ENCODE data around the gene TEKTIP1. TPM values are rescaled to one million over a fixed set of nuclear protein-coding genes. Genes with fewer than 3 reads are reported as not detected.

The TEKTIP1 gene
- total and polyA plus RNA-seq, 2 donors (not counting 1 experiment from before 2014, with no cell fraction given): not detected

DNA sequence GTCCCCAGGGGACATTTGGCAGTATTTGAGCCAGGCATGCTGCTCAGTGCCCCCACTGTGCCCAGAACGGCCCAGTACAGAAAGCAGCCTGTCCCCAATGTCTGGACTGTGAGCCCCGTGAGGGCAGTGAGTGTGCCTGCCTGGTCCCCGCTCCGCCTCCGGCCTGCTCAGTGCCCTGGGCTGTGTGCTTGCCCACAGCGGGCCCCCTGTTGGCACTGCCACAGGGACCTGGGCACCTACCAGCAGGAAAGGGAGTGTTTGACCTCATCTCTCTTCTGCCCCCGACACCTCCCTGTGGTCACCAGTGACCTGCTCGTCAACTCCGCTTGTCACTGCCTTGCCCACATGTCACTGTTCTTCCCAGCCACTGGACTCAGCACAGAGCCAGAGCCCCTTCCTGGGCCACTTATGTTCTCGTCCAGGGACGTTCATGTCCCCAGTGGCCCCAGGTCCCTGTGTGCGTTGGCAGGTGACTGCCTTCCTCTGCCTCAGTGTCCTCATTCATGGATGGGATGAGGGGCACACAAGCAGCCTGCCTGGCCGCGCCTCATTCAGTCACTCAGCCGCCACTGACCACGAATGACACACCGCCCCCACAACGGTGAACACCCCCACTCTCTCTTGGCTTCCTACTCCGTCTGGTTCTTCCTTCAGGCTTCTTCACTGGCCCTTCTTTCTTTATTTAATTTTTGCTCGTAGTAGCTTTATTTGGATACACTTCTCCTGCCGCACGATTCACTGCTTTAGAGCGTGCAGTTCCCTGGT, 30.0 kb upstream of the TEKTIP1 start:
- Histone ChIP-seq H3K4me3 (replicated peaks in 1 of 4; ENCODE audit: control extremely low read depth in 1 of 4, insufficient read depth in 1 of 4, low read depth in 3 of 4, low read length in 4 of 4) (no peak overlapping the region), H3K27ac (ENCODE audit: insufficient read depth, low read length) (no peak overlapping the region), H3K9ac (ENCODE audit: insufficient read depth, low read length) (no peak overlapping the region), H3K27me3 (ENCODE audit: control insufficient read depth, insufficient read depth, low read length) (no peaks in the 10 kb centered on the region), H3K79me2 (ENCODE audit: control insufficient read depth, insufficient read depth, low read length) (peaks cover 76% of the 10 kb centered on the region), H3K9me3 (ENCODE audit: control insufficient read depth, insufficient read depth, low read depth, low read length) (no peaks in the 10 kb centered on the region), H3K36me3 (ENCODE audit: control insufficient read depth, insufficient read depth, low read length) (peaks cover 14% of the 10 kb centered on the region), H3K4me2 (ENCODE audit: extremely low read depth, insufficient read depth, low read length) (no peak overlapping the region), H3K4me1 (ENCODE audit: control insufficient read depth, extremely low read depth, insufficient read depth, low read length) (no peaks in the 10 kb centered on the region), H2AFZ (ENCODE audit: low read length) (no peak overlapping the region), H4K20me1 (ENCODE audit: control insufficient read depth, extremely low read depth, insufficient read depth, low read length) (no peaks in the 10 kb centered on the region)
- peak in 1 of 2 donors; percentile 41 for DNase-seq (ENCODE audit: low read depth in 2 of 2)
- no peak for TF ChIP-seq EZH2 (IDR thresholded peaks at IDR 0.05; ENCODE audit: low read length, missing control alignments)
- TF ChIP-seq, protein P1, sequence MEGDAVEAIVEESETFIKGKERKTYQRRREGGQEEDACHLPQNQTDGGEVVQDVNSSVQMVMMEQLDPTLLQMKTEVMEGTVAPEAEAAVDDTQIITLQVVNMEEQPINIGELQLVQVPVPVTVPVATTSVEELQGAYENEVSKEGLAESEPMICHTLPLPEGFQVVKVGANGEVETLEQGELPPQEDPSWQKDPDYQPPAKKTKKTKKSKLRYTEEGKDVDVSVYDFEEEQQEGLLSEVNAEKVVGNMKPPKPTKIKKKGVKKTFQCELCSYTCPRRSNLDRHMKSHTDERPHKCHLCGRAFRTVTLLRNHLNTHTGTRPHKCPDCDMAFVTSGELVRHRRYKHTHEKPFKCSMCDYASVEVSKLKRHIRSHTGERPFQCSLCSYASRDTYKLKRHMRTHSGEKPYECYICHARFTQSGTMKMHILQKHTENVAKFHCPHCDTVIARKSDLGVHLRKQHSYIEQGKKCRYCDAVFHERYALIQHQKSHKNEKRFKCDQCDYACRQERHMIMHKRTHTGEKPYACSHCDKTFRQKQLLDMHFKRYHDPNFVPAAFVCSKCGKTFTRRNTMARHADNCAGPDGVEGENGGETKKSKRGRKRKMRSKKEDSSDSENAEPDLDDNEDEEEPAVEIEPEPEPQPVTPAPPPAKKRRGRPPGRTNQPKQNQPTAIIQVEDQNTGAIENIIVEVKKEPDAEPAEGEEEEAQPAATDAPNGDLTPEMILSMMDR (conservative IDR thresholded peaks at IDR 0.05 in 1 of 2, IDR thresholded peaks at IDR 0.05 in 1 of 2; ENCODE audit: low read depth in 1 of 2, low read length in 2 of 2): no peak

DNA sequence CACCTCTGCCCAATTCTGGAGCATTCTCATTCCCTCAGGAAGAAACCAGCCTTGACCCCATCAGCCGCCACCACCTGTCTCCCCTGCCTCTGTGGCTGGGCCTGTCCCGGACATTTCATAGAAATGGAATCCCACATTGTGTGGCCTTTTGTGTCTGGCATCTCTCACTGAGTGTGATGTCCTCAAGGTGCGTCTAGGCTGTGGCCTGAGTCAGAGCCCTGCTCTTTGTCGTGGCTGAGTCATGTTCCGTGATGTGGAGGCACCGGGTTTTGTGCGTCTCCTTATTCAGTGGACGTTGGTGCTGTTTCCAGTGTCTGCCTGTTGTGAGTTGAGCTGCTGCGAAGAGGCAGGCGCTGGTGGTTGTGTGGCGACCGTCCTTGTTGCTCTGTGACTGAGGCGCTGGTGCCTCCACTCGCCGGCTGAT, 29.4 kb upstream of the TEKTIP1 start:
- H2AFZ ChIP-seq (ENCODE audit: low read length): no peak overlapping the region
- H3K4me2 ChIP-seq (ENCODE audit: extremely low read depth, insufficient read depth, low read length): no peak overlapping the region
- H3K9ac ChIP-seq (ENCODE audit: insufficient read depth, low read length): no peak overlapping the region
- H3K4me3 ChIP-seq (replicated peaks in 1 of 4; ENCODE audit: control extremely low read depth in 1 of 4, insufficient read depth in 1 of 4, low read depth in 3 of 4, low read length in 4 of 4): no peak overlapping the region
- no peak overlapping the region for H3K27ac ChIP-seq (ENCODE audit: insufficient read depth, low read length)
- H3K36me3 ChIP-seq (ENCODE audit: control insufficient read depth, insufficient read depth, low read length): peaks cover 14% of the 10 kb centered on the region
- peak in 1 of 2 donors; percentile 89 for DNase-seq (ENCODE audit: low read depth in 2 of 2)
- no peaks in the 10 kb centered on the region for H3K9me3 ChIP-seq (ENCODE audit: control insufficient read depth, insufficient read depth, low read depth, low read length)
- peaks cover 82% of the 10 kb centered on the region for H3K79me2 ChIP-seq (ENCODE audit: control insufficient read depth, insufficient read depth, low read length)
- no peaks in the 10 kb centered on the region for H4K20me1 ChIP-seq (ENCODE audit: control insufficient read depth, extremely low read depth, insufficient read depth, low read length)
- H3K27me3 ChIP-seq (ENCODE audit: control insufficient read depth, insufficient read depth, low read length): no peaks in the 10 kb centered on the region
- no peak for TF ChIP-seq EZH2 (IDR thresholded peaks at IDR 0.05; ENCODE audit: low read length, missing control alignments)
- TF ChIP-seq, protein P1 (conservative IDR thresholded peaks at IDR 0.05 in 1 of 2, IDR thresholded peaks at IDR 0.05 in 1 of 2; ENCODE audit: low read depth in 1 of 2, low read length in 2 of 2): no peak
- no peaks in the 10 kb centered on the region for H3K4me1 ChIP-seq (ENCODE audit: control insufficient read depth, extremely low read depth, insufficient read depth, low read length)

DNA sequence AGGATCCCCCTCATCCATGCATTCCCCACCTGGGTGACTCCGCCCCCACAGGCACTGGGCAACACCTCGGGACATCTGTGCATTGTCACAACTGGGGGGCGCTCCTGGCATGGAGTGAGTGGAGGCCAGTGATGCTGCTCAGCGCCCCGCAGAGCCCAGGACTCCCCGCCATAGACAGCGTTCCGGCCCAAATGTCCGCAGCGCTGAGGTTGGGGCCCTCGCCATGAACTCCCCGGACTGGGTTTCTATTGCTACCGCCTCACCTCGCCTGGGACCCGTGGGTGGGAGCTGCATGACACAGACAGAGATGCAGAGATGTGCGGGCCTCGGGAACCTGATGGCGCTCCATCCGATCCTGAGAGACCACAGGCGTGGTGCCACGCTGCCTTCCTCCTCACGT, 28.2 kb upstream of the TEKTIP1 start:
- no peak overlapping the region for H3K27ac ChIP-seq (ENCODE audit: insufficient read depth, low read length)
- peaks cover 14% of the 10 kb centered on the region for H3K36me3 ChIP-seq (ENCODE audit: control insufficient read depth, insufficient read depth, low read length)
- H3K9me3 ChIP-seq (ENCODE audit: control insufficient read depth, insufficient read depth, low read depth, low read length): no peaks in the 10 kb centered on the region
- H2AFZ ChIP-seq (ENCODE audit: low read length): no peak overlapping the region
- no peak overlapping the region for H3K4me3 ChIP-seq (replicated peaks in 1 of 4; ENCODE audit: control extremely low read depth in 1 of 4, insufficient read depth in 1 of 4, low read depth in 3 of 4, low read length in 4 of 4)
- DNase-seq (ENCODE audit: low read depth in 2 of 2): no peak
- H3K27me3 ChIP-seq (ENCODE audit: control insufficient read depth, insufficient read depth, low read length): no peaks in the 10 kb centered on the region
- no peak for TF ChIP-seq EZH2 (IDR thresholded peaks at IDR 0.05; ENCODE audit: low read length, missing control alignments)
- TF ChIP-seq, protein P1 (conservative IDR thresholded peaks at IDR 0.05 in 1 of 2, IDR thresholded peaks at IDR 0.05 in 1 of 2; ENCODE audit: low read depth in 1 of 2, low read length in 2 of 2): no peak
- H3K9ac ChIP-seq (ENCODE audit: insufficient read depth, low read length): no peak overlapping the region
- H3K79me2 ChIP-seq (ENCODE audit: control insufficient read depth, insufficient read depth, low read length): peaks cover 91% of the 10 kb centered on the region
- H4K20me1 ChIP-seq (ENCODE audit: control insufficient read depth, extremely low read depth, insufficient read depth, low read length): no peaks in the 10 kb centered on the region
- H3K4me2 ChIP-seq (ENCODE audit: extremely low read depth, insufficient read depth, low read length): no peak overlapping the region
- peaks cover 9% of the 10 kb centered on the region for H3K4me1 ChIP-seq (ENCODE audit: control insufficient read depth, extremely low read depth, insufficient read depth, low read length)
